Placental pericyte (primary cell): ENCODE results near the gene FFAR2. TPM values are rescaled to one million over a fixed set of nuclear protein-coding genes. Genes with fewer than 3 reads are reported as not detected.

ENCODE experiments used
- small RNA-seq: library from RNA; depleted of rRNA; stranded (forward); fragments of <200 nt; gene quantifications from one replicate; pipeline ENCODE3, GENCODE V24; 2012; ENCODE audit warnings: low replicate concordance
- total RNA-seq: library from RNA; depleted of rRNA; stranded (reverse); fragments of >200 nt; gene quantifications from 2 replicates; pipeline ENCODE4 v1.2.3, GENCODE V29; 2012

The FFAR2 gene
- not detected in 2 replicates for total RNA-seq

DNA sequence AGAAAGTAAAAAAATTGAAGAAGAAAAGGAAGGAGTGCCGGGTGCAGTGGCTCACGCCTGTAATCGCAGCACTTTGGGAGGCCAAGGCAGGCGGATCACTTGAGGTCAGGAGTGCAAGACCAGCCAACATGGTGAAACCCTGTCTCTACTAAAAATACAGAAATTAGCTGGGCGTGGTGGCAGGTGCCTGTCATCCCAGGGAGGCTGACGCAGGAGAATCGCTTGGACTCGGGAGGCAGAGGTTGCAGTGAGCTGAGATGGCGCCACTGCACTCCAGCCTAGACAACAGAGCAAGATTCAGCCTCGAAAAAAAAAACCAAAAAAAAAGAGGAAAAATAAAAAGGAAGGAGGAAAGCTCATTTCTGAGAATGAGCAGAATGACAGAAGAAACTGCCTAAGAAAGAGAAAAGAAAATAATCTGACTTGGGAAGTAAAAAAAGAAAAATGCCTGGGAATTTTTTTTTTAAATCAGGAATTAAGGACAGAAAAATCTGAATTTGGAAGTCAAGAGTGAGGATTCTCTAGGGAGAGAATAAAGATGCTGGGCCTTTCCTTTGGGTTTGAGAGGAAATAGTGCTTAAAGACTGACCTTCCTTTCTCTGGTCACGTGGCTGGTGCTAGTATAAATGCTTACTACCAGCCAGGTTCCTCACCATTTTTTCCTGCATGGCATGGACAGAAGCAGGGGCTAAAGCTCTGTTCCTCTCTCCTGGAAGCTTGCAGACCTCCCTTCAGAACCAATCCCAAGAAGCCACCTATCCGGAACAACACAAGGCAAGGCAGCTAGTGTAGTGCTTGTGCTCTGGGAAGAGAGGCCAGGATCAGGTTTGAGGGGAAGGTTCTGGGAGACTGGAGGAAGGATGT lies at the start of gene FFAR2:
FFAR2 (plus strand) TSS at position 652 of the 864 bp plus-strand sequence. CDS start 1,458 bp downstream, outside the sequence.

DNA sequence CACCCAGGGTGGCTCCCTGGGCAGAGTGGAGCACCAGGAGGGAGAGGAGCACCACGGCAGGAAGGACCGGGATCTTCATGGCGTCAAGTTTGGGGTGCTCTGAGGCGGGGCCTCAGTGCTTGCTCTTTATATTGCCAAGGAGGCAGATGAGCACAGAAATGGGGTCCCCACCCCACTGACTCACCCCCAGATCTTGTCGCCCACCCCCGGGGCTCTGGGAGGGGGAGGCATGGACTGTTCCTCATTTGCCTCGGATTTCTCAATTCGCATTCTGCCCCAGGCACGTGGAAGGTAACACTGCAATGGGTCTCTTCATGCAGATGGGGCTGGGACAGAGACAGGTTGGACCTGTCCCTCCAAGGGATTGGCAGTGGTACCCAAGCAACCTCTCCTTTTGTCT lies 42.3 kb downstream of the FFAR2 start, which contains the start of gene KRTDAP:
KRTDAP (minus strand) TSS at position 101 of the 400 bp plus-strand sequence; CDS start at position 79, 22 bp downstream.

Small RNAs within 50 kb of the gene (small RNA-seq; reads per million reads assigned to genes)
- gene RN7SL491P, result not detected

Other genes with a start within 250 kb of the FFAR2 start
- gene FAM187B, start 219.5 kb upstream of the FFAR2 start, total RNA-seq, result not detected in 2 replicates
- gene LSR, start 199.3 kb upstream of the FFAR2 start, total RNA-seq, result 0.22 and 1.9 TPM in 2 replicates
- gene USF2, start 179.3 kb upstream of the FFAR2 start, total RNA-seq, result 75.9 and 81.4 TPM in 2 replicates
- gene HAMP, start 165.7 kb upstream of the FFAR2 start, total RNA-seq, result under 0.01 TPM in 1 of 2 replicates, not detected in the other
- 0.43 TPM in 1 of 2 replicates, not detected in the other for gene MAG, start 156.1 kb upstream of the FFAR2 start, total RNA-seq
- 1.7 TPM in 1 of 2 replicates, not detected in the other for gene CD22, start 119.1 kb upstream of the FFAR2 start, total RNA-seq
- gene FFAR1, start 100.4 kb upstream of the FFAR2 start, total RNA-seq, result not detected in 2 replicates
- gene FFAR3, start 89.8 kb upstream of the FFAR2 start, total RNA-seq, result not detected in 2 replicates
- gene GPR42, start 77.2 kb upstream of the FFAR2 start, total RNA-seq, result not detected in 2 replicates
- not detected in 2 replicates for gene KRTDAP, start 42.2 kb downstream of the FFAR2 start, total RNA-seq
- gene DMKN, start 65.4 kb downstream of the FFAR2 start, total RNA-seq, result 0.14 and 0.22 TPM in 2 replicates
- 0.14 TPM in 1 of 2 replicates, not detected in the other for gene SBSN, start 80.1 kb downstream of the FFAR2 start, total RNA-seq
- not detected in 2 replicates for gene GAPDHS, start 85.2 kb downstream of the FFAR2 start, total RNA-seq
- 64.1 and 66.6 TPM in 2 replicates for gene TMEM147, start 97.4 kb downstream of the FFAR2 start, total RNA-seq
- gene ATP4A, start 115.4 kb downstream of the FFAR2 start, total RNA-seq, result not detected in 2 replicates
- not detected in 2 replicates for gene PMIS2, start 137.9 kb downstream of the FFAR2 start, total RNA-seq
- gene HAUS5, start 164.5 kb downstream of the FFAR2 start, total RNA-seq, result 2.2 and 14.2 TPM in 2 replicates
- 74.6 and 76.2 TPM in 2 replicates for gene RBM42, start 180.8 kb downstream of the FFAR2 start, total RNA-seq
- gene ETV2, start 193.5 kb downstream of the FFAR2 start, total RNA-seq, result 0.29 TPM in 1 of 2 replicates, not detected in the other
- 212 and 274 TPM in 2 replicates for gene COX6B1, start 200.1 kb downstream of the FFAR2 start, total RNA-seq
- not detected in 2 replicates for gene UPK1A, start 218.3 kb downstream of the FFAR2 start, total RNA-seq